Ovary (tissue), 3 donors: Measurements from ENCODE around the gene PERP.

Experiments
- CTCF ChIP-seq, 3 donors: fragments of 450-650 bp in 2 of 3; fragments of 200-600 bp in 1 of 3; IDR thresholded peaks; one replicate each; pipeline versions ENCODE4 v1.5.1 to v1.8.0; 2016 to 2022; ENCODE audit warnings: antibody characterized with exemption in 3 of 3, mild to moderate bottlenecking in 1 of 3
- EP300 ChIP-seq: sonication (generic); formaldehyde crosslinking; IDR thresholded peaks from one replicate; pipeline ENCODE4 v1.6.1; 2017; ENCODE audit warnings: antibody characterized with exemption
- POLR2A ChIP-seq: fragments of 450-650 bp; IDR thresholded peaks from one replicate; pipeline ENCODE4 v1.6.1; 2017; ENCODE audit warnings: antibody characterized with exemption, mild to moderate bottlenecking, moderate library complexity
- donor health status: DM: no; HTN: no; CAD: no.

- TF ChIP-seq POLR2A (no peak), CTCF (IDR thresholded peaks at IDR 0.05) (no peak), EP300 (no peak)
Measured at GRCh38 chr6:138063726-138064125, 43.5 kb downstream of the PERP start.
